Astrocyte (in vitro differentiated cells and primary cell): ENCODE measurements around the gene USP54.

Experiments used
- CTCF ChIP-seq: IDR thresholded peaks from 2 replicates; pipeline ENCODE4 v1.5.1; 2011; ENCODE audit warnings: low read depth, mild to moderate bottlenecking, inconsistent platforms, low read length, moderate library complexity; ENCODE audit not compliant: insufficient read depth
- EZH2 ChIP-seq: IDR thresholded peaks from 2 replicates; pipeline ENCODE4 v1.6.1; 2012; ENCODE audit warnings: mild to moderate bottlenecking, low read length, inconsistent platforms; ENCODE audit not compliant: insufficient read depth

- TF ChIP-seq CTCF (no peak), EZH2 (no peak)
Observed at GRCh38 chr10:73634421-73634820, 43.3 kb upstream of the USP54 start.
